Colonic mucosa (tissue), 4 donors: Measurements from ENCODE around the gene YOD1. TPM values are rescaled to one million over a fixed set of nuclear protein-coding genes. Genes with fewer than 3 reads are reported as not detected.
"Not testable (repeated sequence)": the region's sequence is repeated elsewhere in the genome, so short reads cannot be mapped to it uniquely, and the experiment has no call there.

Source experiments
- DNase-seq: peaks from one replicate; pipeline ENCODE4 v3.0.0-alpha.2; 2020
- H3K27ac ChIP-seq: fragments of 200-600 bp; one replicate; pipeline ENCODE4 v1.8.0; 2021
- H3K27me3 ChIP-seq: fragments of 200-600 bp; one replicate; pipeline ENCODE4 v1.8.0; 2021
- H3K36me3 ChIP-seq: fragments of 200-600 bp; one replicate; pipeline ENCODE4 v1.8.0; 2021
- H3K4me1 ChIP-seq: fragments of 200-600 bp; one replicate; pipeline ENCODE4 v1.8.0; 2021; ENCODE audit warnings: mild to moderate bottlenecking
- H3K4me3 ChIP-seq: fragments of 200-600 bp; one replicate; pipeline ENCODE4 v1.8.0; 2021
- H3K9ac ChIP-seq, 2 donors: one replicate each; pipeline ENCODE4 v1.7.0; 2013; ENCODE audit warnings: control low read depth in 2 of 2, low read depth in 2 of 2, low read length in 2 of 2
- H3K9me3 ChIP-seq: fragments of 200-600 bp; one replicate; pipeline ENCODE4 v1.8.0; 2021
- CTCF ChIP-seq: fragments of 200-600 bp; IDR thresholded peaks from one replicate; pipeline ENCODE4 v1.8.0; 2022; ENCODE audit warnings: antibody characterized with exemption, mild to moderate bottlenecking
- intact Hi-C: fragments of 100-400 bp; cut with DNase I; formaldehyde crosslinking; loops from one replicate; pipeline ENCODE4 v1.14.1; 2022
- total RNA-seq, 2 donors: library from RNA; stranded (reverse); fragmentation: NEBNext Ultra II Directional in 1 of 2; extraction: Animal tissue kit (Norgen Biotek cat#: 25700) in 1 of 2; gene quantifications; one replicate each; pipeline ENCODE4 v1.2.1, GENCODE V29; 2021
- donor health status: healthy.
- donor health status: DM: no; HTN: no; CAD: no.
- donor health status: DM: no; HTN: no; CAD: no.

The YOD1 gene
- total RNA-seq, 2 donors from 2014 or later = 5.7 to 8.0 TPM

- no peak for DNase-seq
- peaks cover 21% of the 10 kb centered on the region for H3K4me1 ChIP-seq
- no peak overlapping the region for H3K27ac ChIP-seq
- H3K9ac ChIP-seq = no peak overlapping the region
- no peaks in the 10 kb centered on the region for H3K27me3 ChIP-seq
- intact Hi-C loops = no loop called here
- no peak for TF ChIP-seq CTCF
- H3K36me3 ChIP-seq = peaks cover 7% of the 10 kb centered on the region
- H3K4me3 ChIP-seq = no peak overlapping the region
- no peaks in the 10 kb centered on the region for H3K9me3 ChIP-seq
Observed at GRCh38 chr1:207048041-207048440, 3.0 kb downstream of the YOD1 start.

GRCh38 chr1:207047505-207047904 lies 3.5 kb downstream of the YOD1 start:
- peaks cover 7% of the 10 kb centered on the region for H3K36me3 ChIP-seq
- H3K9me3 ChIP-seq = no peaks in the 10 kb centered on the region
- H3K27me3 ChIP-seq = no peaks in the 10 kb centered on the region
- no peak overlapping the region for H3K4me3 ChIP-seq
- intact Hi-C loops = no loop called here
- no peak for DNase-seq
- H3K27ac ChIP-seq = no peak overlapping the region
- H3K9ac ChIP-seq = no peak overlapping the region
- TF ChIP-seq CTCF = no peak
- peaks cover 21% of the 10 kb centered on the region for H3K4me1 ChIP-seq

GRCh38 chr1:207045453-207045852 lies 5.6 kb downstream of the YOD1 start:
- DNase-seq = no peak
- TF ChIP-seq CTCF = no peak
- Histone ChIP-seq H3K9ac (no peak overlapping the region), H3K36me3 (peaks cover 7% of the 10 kb centered on the region), H3K4me1 (peaks cover 15% of the 10 kb centered on the region), H3K4me3 (no peak overlapping the region), H3K27ac (no peak overlapping the region), H3K9me3 (no peaks in the 10 kb centered on the region), H3K27me3 (no peaks in the 10 kb centered on the region)
- intact Hi-C loops = no loop called here

GRCh38 chr1:207041397-207041796 lies 9.6 kb downstream of the YOD1 start:
- H3K9ac ChIP-seq, H3K27ac ChIP-seq, H3K36me3 ChIP-seq, H3K4me3 ChIP-seq, H3K4me1 ChIP-seq, H3K27me3 ChIP-seq, intact Hi-C loops, H3K9me3 ChIP-seq, DNase-seq: not testable (repeated sequence)

- no peak for TF ChIP-seq CTCF
- H3K4me3 ChIP-seq = no peak overlapping the region
- DNase-seq = no peak
- H3K27me3 ChIP-seq = no peaks in the 10 kb centered on the region
- no peak overlapping the region for H3K9ac ChIP-seq
- H3K27ac ChIP-seq = no peak overlapping the region
- H3K4me1 ChIP-seq = peaks cover 4% of the 10 kb centered on the region
- H3K9me3 ChIP-seq = no peaks in the 10 kb centered on the region
- intact Hi-C loops = no loop called here
- H3K36me3 ChIP-seq = no peaks in the 10 kb centered on the region
Observed at GRCh38 chr1:207040181-207040533, 10.9 kb downstream of the YOD1 start.

- Histone ChIP-seq H3K27me3 (no peaks in the 10 kb centered on the region), H3K4me1 (no peaks in the 10 kb centered on the region), H3K27ac (no peak overlapping the region), H3K9ac (no peak overlapping the region), H3K36me3 (no peaks in the 10 kb centered on the region), H3K4me3 (no peak overlapping the region), H3K9me3 (no peaks in the 10 kb centered on the region)
- TF ChIP-seq CTCF = no peak
- no peak for DNase-seq
- intact Hi-C loops = loop anchor here (10.0 kb wide), 1 partner anchor 45 kb away; the partner anchor contains the start of gene C4BPB
Observed at GRCh38 chr1:207039380-207040180, 11.4 kb downstream of the YOD1 start.
